Sigmoid colon (tissue), 4 donors: ENCODE data around the gene TDRD7.

ENCODE experiments used
- EP300 ChIP-seq, 4 donors: sonication (generic); formaldehyde crosslinking; IDR thresholded peaks; one replicate each; pipeline ENCODE4 v1.6.1; 2017; ENCODE audit warnings: antibody characterized with exemption in 4 of 4
- POLR2A ChIP-seq, 2 donors: fragments of 450-650 bp; IDR thresholded peaks; one replicate each; pipeline ENCODE4 v1.6.1; 2016; ENCODE audit warnings: antibody characterized with exemption in 2 of 2, mild to moderate bottlenecking in 2 of 2, moderate library complexity in 2 of 2
- POLR2AphosphoS5 ChIP-seq, 4 donors: sonication (generic); formaldehyde crosslinking; IDR thresholded peaks; one replicate each; pipeline ENCODE4 v1.6.1; 2017; ENCODE audit warnings: antibody characterized with exemption in 4 of 4
- TF ChIP-seq, protein P1 (sequence below), 4 experiments: fragments of 450-650 bp in 3 of 4; fragments of 200-600 bp in 1 of 4; IDR thresholded peaks; one replicate each; pipeline ENCODE4 v1.5.1; 2016 to 2019; ENCODE audit warnings: antibody characterized with exemption in 4 of 4, mild to moderate bottlenecking in 3 of 4, moderate library complexity in 2 of 4

DNA sequence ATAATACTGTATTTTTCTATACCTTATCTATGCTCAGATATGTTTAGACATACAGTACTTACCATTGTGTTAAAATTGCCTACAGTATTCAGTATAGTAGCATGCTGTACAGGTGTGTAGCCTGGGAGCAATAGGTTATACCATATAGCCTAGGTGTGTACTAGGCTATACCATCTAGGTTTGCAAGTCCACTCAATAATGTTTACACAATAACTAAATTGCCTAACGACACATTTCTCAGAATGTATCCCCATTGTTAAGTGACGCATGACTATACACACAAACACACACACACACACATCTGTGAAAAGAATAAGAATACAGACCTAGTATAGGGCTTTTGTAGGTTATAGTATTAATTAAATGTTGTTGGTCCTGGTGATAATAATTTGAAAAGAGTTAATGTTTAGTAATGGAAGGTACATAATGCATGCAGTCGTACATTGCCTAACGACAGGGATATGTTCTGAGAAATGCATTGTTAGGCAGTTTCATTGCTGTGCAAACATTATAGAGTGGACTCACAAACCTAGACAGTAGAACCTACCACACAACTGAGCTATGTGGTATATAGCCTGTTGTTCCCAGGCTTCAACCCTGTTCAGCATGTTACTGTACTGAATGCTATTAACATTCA lies 13.6 kb downstream of the TDRD7 start:
- no peak for TF ChIP-seq POLR2A (IDR thresholded peaks at IDR 0.05)
- TF ChIP-seq, protein P1, sequence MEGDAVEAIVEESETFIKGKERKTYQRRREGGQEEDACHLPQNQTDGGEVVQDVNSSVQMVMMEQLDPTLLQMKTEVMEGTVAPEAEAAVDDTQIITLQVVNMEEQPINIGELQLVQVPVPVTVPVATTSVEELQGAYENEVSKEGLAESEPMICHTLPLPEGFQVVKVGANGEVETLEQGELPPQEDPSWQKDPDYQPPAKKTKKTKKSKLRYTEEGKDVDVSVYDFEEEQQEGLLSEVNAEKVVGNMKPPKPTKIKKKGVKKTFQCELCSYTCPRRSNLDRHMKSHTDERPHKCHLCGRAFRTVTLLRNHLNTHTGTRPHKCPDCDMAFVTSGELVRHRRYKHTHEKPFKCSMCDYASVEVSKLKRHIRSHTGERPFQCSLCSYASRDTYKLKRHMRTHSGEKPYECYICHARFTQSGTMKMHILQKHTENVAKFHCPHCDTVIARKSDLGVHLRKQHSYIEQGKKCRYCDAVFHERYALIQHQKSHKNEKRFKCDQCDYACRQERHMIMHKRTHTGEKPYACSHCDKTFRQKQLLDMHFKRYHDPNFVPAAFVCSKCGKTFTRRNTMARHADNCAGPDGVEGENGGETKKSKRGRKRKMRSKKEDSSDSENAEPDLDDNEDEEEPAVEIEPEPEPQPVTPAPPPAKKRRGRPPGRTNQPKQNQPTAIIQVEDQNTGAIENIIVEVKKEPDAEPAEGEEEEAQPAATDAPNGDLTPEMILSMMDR (IDR thresholded peaks at IDR 0.05), result no peak
- TF ChIP-seq POLR2AphosphoS5 (IDR thresholded peaks at IDR 0.05), result no peak
- no peak for TF ChIP-seq EP300 (IDR thresholded peaks at IDR 0.05)
